Measurements from ENCODE around the gene COL26A1.

Gene COL26A1

DNA sequence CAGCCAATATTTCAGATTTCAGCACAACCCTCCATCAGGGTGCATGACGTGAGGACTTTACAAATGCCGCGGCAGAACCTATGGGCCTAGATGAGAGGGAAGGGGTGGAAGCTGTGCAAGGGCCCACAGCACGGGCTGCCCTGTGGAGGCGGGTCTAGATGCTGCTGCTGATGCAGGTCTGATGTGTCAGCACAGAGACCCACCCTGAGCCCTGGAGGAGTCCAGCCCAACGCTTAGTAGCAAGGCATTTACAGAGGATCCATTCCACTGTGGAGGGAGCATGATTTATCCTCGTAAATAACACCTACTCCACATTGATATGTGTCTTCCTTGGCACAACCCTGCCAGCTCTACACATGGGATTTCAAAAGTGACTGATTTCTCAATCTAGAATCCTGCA, 217.9 kb downstream of the COL26A1 start:
- DNase-seq = no peak

- no peak for DNase-seq
Measured at GRCh38 chr7:101581891-101582290, 219.2 kb downstream of the COL26A1 start.

DNA sequence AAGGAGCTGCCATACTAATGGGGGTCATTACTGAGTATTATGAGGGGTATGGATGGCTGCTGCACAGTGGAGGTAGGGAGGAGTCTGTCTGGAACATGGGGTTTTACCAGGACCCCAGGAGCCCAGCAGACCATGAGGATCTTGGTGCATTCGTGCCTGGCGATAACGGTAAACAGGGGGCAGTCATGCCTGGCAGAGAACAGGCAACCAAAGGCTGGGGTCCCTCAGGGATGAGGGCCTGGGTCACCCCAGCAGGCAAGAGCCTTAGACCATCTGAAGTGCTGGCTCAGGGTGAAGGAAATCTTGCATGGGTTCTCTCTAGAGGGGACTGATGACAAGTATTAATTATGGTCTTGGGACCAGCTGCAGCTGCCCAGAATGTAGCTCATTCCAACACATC, 220.3 kb downstream of the COL26A1 start:
- no peak for DNase-seq

DNA sequence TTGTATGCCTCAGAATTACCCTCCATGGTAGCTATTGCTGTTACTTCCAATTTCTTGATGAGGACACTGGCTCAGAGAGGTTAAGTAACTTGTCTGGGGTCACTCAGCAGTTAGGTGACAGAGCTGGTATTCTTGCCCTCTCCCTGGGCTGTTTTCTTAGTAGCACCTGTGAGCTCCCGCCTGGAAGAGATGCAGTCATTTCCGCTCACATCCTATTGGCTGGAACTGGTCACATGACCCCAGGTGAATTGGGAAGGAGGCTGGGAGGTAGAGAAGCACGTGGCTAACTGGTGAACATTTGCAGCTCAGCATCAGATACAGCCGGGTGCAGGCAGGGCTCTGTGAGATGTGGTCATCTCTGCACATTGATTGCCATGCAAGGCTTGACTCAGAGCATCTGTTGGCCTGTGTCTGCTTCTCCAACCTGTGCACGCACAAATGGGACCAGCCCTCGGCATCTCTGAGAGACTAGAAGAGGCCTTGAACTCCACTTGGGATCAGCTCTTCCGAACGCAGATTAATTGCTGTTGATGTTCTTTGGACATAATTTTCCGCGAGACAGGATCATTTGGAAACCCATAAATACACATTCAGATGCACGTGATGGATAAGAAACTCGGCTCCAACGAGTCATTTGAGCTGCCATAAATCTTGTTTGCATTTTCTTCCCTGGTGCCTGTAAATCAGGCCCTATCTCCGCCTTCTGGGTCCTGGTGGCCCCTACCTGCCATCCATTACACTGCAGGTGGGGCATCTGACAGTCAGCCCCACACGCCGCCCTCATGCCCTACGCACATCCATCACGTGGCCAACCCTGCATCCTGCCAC, 223.6 kb downstream of the COL26A1 start:
- no peak for DNase-seq

DNA sequence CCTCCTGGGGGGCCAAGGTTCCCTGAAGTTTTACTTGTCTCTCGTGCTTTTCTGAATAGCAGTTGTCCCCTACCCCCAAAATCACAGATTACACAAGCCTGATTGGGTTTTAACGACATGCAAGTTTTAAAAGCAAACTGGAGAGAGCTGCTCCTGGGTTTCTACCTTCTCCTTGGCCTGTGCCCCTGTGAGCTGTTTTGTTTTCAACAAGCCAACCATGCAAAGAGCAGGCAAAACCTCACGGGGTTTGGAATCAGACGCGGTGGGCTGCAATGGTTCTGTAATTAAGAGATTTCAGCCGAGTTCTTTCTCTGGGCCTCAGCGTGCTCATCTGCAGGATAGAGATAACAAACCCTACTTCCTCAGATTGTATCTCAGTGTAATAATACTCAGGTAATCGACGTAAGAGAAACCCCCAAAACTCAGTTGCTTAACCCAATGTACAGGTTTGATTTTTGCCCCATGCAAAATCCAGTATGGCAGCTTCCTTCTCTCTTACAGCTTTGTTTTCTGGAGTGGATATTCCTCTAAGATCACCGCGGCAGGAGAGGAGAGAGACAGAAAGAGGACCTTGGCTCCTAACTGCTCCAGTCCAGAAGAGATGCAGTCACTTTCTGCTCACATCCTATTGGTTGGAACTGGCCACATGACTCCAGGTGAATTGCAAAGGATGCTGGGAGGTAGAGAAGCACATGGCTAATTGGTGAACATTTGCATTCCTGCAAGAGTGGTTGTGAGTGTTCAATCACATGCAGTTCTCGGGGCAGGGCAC, 224.4 kb downstream of the COL26A1 start:
- DNase-seq = no peak

DNA sequence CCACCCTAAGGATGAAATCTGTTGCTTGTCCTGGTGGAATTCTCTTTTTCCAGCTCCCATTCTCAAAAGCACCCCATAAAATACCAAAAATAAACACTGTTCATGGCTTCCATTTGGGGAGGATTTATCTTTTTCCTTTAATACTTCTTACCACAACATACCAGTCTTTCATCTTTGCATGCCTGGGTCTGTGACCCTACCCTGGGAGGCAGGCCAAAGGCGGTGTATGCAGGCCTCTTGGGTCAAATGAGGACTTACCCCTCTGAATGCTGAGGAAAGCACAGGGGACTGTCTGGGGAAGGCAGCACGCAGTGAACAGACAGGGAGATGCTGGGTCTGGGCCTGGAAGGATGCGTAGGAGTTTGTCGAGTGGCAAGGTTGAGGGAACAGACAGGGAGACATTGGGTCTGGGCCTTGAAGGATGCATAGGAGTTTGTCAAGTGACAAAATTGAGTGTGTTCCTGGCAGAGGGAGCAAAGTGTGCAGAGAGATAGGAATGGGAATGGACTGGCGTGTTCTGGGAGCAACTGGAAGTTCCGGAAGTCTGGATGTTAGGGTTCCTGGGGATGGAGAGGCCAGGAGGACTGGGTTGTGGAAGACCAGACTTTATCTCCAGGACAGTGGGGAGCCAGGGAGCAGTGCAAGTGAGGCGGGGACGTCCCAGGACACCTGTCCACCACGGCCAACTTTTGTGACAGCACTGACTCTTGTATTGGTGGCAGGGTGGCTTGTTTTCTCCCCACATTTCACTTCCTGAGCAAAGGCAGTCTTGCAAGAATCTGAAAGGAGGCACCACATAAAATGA, 225.7 kb downstream of the COL26A1 start:
- DNase-seq = no peak

DNA sequence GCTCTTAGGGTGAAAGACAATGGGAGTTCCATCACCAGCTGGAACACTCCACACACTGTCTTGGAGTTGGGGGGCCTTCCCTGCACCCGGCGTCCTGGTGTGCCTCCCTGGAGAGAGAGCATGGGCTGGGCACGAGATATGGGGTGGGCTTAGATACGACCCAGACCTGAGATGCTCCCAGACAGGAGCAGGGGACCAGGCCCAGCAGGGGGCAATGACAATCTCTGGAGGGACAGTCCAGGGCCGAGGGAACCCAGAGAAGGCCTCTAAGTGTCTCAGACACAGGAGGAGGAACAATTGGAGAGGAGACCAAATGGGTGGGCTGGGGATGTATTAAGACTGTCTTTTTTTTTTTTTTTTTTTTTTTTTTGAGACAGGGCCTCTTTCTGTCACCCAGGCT, 226.4 kb downstream of the COL26A1 start:
- no peak for DNase-seq

GRCh38 chr7:101589976-101590662, 227.4 kb downstream of the COL26A1 start:
- no peak for DNase-seq

GRCh38 chr7:101590663-101591435, 228.2 kb downstream of the COL26A1 start:
- DNase-seq = no peak

DNA sequence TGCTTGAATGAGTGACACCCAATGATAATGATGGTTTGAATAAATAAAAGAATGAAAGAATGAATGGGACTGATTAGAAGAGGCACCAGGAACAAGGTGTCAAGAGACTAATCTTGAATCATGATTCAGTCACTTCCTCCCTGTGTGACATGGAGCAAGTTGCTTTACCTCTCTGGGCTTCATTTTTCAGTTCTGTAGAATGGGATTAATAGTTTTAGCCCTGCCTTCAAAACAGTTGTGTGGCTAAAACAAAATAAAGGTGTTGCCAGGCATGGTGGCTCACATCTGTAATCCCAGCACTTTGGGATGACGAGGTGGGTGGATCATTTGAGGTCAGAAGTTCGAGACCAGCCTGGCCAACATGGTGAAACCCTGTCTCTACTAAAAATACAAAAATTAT, 228.8 kb downstream of the COL26A1 start:
- no peak for DNase-seq

DNA sequence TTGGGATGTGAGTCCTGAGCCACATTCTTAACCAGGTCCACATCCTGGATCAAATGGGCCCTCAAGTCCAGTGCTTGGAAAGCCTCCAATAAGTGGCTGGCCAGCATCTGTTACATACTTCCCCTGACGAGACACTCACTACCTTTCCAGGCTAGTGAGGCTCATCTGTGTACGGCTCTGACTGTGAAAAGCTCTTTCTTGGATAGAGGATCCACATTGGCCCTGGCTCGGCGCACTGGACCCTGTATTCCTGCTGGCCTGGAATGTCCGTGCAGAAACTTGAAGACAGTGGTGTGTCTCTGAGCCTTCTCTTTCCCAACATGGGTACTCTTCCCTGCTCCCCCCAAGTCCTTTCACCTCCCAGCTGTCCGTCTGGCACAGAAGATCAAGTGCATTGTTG, 230.9 kb downstream of the COL26A1 start:
- no peak for DNase-seq

DNA sequence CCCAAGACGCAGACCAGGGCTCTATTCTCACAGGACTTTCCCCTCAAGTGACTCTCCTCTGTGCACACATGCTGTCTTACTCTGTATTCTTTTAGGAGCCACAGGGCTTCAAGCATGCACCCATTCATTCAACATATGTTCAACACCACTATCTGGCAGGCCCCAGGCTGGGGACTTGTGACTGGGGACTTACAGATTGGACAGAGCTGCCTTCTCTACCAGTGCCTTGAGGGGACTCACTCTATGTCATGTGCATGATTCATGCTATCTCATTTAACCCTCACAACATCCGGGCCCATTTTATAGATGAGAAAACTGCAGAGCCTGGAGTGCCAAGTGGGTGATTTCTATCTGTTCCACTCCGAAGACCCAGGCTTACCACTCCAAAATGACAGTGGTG, 232.1 kb downstream of the COL26A1 start:
- no peak for DNase-seq

DNA sequence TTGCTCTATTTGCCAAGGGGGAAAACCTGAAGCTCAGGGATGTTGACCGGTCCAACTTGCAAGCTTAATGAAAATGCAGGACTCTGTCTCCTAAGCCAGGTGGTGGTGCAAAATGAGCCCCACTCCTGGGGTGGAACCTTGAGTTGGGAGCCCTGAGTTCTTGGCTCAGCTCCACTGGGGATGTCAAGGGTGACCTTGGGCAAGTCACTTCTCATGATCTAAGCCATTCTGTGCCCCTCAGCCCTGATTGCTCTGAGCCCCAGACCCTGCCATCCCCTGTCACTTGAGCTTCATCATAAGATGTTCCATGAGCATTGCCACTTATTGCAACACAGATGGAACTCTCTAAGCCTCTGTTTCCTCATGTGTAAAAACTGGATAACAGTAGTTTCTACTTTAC, 232.6 kb downstream of the COL26A1 start:
- DNase-seq = no peak

GRCh38 chr7:101595766-101596537, 233.3 kb downstream of the COL26A1 start:
- no peak for DNase-seq

DNA sequence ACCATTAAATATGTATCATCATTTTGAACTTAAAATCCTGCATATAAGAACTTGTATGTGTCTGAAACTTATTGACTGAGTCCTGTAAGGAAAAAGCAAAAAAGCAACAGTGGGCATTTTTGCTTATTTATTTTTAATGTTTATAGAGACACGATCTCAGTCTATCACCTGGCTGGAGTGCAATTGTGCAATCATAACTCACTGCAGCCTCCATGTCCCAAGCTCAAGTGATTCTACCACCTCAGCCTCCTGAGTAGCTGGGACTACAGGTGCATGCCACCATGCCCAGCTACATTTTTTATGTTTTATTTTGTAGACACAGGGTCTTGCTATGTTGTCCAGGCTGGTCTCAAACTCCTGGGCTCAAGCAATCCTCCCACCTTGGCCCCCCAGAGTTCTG, 234.2 kb downstream of the COL26A1 start:
- no peak for DNase-seq

GRCh38 chr7:101597941-101598340, 235.3 kb downstream of the COL26A1 start:
- DNase-seq = no peak

- no peak for DNase-seq
Measured at GRCh38 chr7:101598422-101598985, 235.8 kb downstream of the COL26A1 start.

- no peak for DNase-seq
Measured at GRCh38 chr7:101598986-101599771, 236.5 kb downstream of the COL26A1 start.

- DNase-seq = no peak
Measured at GRCh38 chr7:101599787-101600186, 237.1 kb downstream of the COL26A1 start.

DNA sequence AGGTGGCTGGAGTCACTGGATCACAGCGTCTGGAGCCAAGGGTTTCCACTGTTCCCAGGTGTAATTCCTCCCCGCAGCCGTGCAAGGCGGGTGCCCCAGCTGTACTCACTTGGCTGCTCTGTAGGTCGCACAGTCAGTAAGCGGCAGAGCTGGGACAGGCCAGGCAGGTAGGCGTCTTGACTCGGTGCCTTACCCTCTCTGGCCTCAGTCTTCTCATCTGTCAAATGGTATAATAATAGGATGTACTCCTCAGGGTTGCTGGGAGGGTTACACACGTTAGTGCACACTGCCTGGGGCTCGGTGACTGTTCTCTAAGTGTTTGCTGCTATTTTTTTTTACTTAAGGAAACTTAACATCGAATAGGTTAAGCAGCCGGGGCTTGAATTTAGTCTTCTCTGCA, 239.4 kb downstream of the COL26A1 start:
- DNase-seq = no peak

Data from SW 1271 (cell line).